GM06990 (cell line): Measurements from ENCODE around the gene AQP9.

ENCODE experiments used
- DNase-seq: peaks from one replicate; pipeline ENCODE4 v3.0.0-alpha.2; 2011; ENCODE audit not compliant: insufficient read length; ENCODE audit errors: extremely low read depth
- H3K27me3 ChIP-seq: replicated peaks from 2 replicates; pipeline ENCODE4 v1.6.0; 2011; ENCODE audit warnings: low read length; ENCODE audit not compliant: control insufficient read depth, insufficient read depth
- H3K36me3 ChIP-seq: 2 replicates; pipeline ENCODE4 v1.5.1; 2011; ENCODE audit warnings: low read length; ENCODE audit not compliant: control insufficient read depth, insufficient read depth
- H3K4me3 ChIP-seq: replicated peaks from 2 replicates; pipeline ENCODE4 v1.5.1; 2011; ENCODE audit warnings: low read depth, mild to moderate bottlenecking, control low read depth, low read length
- CTCF ChIP-seq: IDR thresholded peaks from 2 replicates; pipeline ENCODE4 v1.5.1; 2011; ENCODE audit warnings: low read length, control low read depth, mild to moderate bottlenecking, inconsistent platforms; ENCODE audit not compliant: insufficient read depth, poor library complexity, severe bottlenecking

AQP9 gene

GRCh38 chr15:58164926-58165325 lies 26.7 kb downstream of the AQP9 start:
- TF ChIP-seq CTCF: no peak
- Histone ChIP-seq H3K4me3 (no peak overlapping the region), H3K27me3 (peaks cover 2% of the 10 kb centered on the region), H3K36me3 (no peaks in the 10 kb centered on the region)
- DNase-seq: no peak

- TF ChIP-seq CTCF: no peak
- Histone ChIP-seq H3K36me3 (no peaks in the 10 kb centered on the region), H3K27me3 (peaks cover 2% of the 10 kb centered on the region), H3K4me3 (no peak overlapping the region)
- no peak for DNase-seq
These were observed 27.5 kb downstream of the AQP9 start for GRCh38 chr15:58165661-58166060.

GRCh38 chr15:58167095-58167691 lies 29.0 kb downstream of the AQP9 start:
- Histone ChIP-seq H3K27me3 (no peaks in the 10 kb centered on the region; the same call in 1 of the 2 replicates), H3K4me3 (no peak overlapping the region), H3K36me3 (no peaks in the 10 kb centered on the region)
- TF ChIP-seq CTCF: no peak
- no peak for DNase-seq

GRCh38 chr15:58169934-58170333 lies 31.8 kb downstream of the AQP9 start:
- Histone ChIP-seq H3K4me3 (no peak overlapping the region), H3K36me3 (no peaks in the 10 kb centered on the region), H3K27me3 (peaks cover 3% of the 10 kb centered on the region)
- TF ChIP-seq CTCF: no peak
- no peak for DNase-seq

GRCh38 chr15:58171476-58172061 lies 33.4 kb downstream of the AQP9 start:
- no peak for DNase-seq
- no peaks in the 10 kb centered on the region for H3K36me3 ChIP-seq
- H3K4me3 ChIP-seq: no peak overlapping the region
- peaks cover 3% of the 10 kb centered on the region for H3K27me3 ChIP-seq
- no peak for TF ChIP-seq CTCF
